ENCODE measurements around the gene FMN1. TPM values are rescaled to one million over a fixed set of nuclear protein-coding genes. Genes with fewer than 3 reads are reported as not detected.
"Not testable (repeated sequence)": the region's sequence is repeated elsewhere in the genome, so short reads cannot be mapped to it uniquely, and the experiment has no call there.

Gene FMN1
- total and polyA plus RNA-seq, 2 of the 8 experiments (the other 6 are each of a cell fraction or from before 2014, with no cell fraction given) = 0.27 to 3.7 TPM

- no peak for TF ChIP-seq RNF2 (IDR thresholded peaks at IDR 0.05; ENCODE audit: borderline replicate concordance, low read depth, low read length, missing control alignments, poor library complexity, severe bottlenecking)
- TF ChIP-seq CBX5 (IDR thresholded peaks at IDR 0.05; ENCODE audit: low read depth, low read length) = no peak
- TF ChIP-seq CHD2 (IDR thresholded peaks at IDR 0.05; ENCODE audit: low read length) = no peak
- no peak for TF ChIP-seq POLR2AphosphoS5 (IDR thresholded peaks at IDR 0.05; ENCODE audit: low read depth, low read length)
- TF ChIP-seq, protein P1, sequence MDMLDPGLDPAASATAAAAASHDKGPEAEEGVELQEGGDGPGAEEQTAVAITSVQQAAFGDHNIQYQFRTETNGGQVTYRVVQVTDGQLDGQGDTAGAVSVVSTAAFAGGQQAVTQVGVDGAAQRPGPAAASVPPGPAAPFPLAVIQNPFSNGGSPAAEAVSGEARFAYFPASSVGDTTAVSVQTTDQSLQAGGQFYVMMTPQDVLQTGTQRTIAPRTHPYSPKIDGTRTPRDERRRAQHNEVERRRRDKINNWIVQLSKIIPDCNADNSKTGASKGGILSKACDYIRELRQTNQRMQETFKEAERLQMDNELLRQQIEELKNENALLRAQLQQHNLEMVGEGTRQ (IDR thresholded peaks at IDR 0.05; ENCODE audit: low read length) = no peak
These were observed 242.6 kb downstream of the FMN1 start (continued) for GRCh38 chr15:32951736-32952464.

- H4K91ac ChIP-seq (replicated peaks; ENCODE audit: insufficient read length, low read length); H4K5ac ChIP-seq (ENCODE audit: insufficient read length, low read depth, low read length); H2BK5ac ChIP-seq (ENCODE audit: low read depth, low read length); H3K18ac ChIP-seq (ENCODE audit: extremely low read depth, low read length); H3K4me2 ChIP-seq (ENCODE audit: insufficient read depth in 1 of 2, low read depth in 2 of 2, low read length in 2 of 2); FAIRE-seq; H3K79me1 ChIP-seq (ENCODE audit: low read depth, low read length); H4K20me1 ChIP-seq (replicated peaks in 1 of 2; ENCODE audit: control insufficient read depth in 1 of 2, insufficient read depth in 2 of 2, low read length in 2 of 2); H3K9me3 ChIP-seq (ENCODE audit: insufficient read depth in 2 of 2, low read depth in 1 of 2, low read length in 1 of 2); H3K23ac ChIP-seq (ENCODE audit: insufficient read length); H3K14ac ChIP-seq (ENCODE audit: insufficient read length); H3K79me2 ChIP-seq (ENCODE audit: control insufficient read depth in 1 of 2, insufficient read depth in 2 of 2, low read length in 2 of 2); H2BK20ac ChIP-seq (ENCODE audit: low read length); H3K4me3 ChIP-seq (ENCODE audit: extremely low read depth in 1 of 4, insufficient read depth in 2 of 4, low read depth in 3 of 4, low read length in 4 of 4); H2AK5ac ChIP-seq (ENCODE audit: low read depth, low read length); H3K23me2 ChIP-seq (ENCODE audit: low read depth, low read length); H2BK15ac ChIP-seq (ENCODE audit: low read length); DNase-seq (ENCODE audit: low read depth in 1 of 2, low spot score in 2 of 2); H2AFZ ChIP-seq (ENCODE audit: low read length); H2BK12ac ChIP-seq (ENCODE audit: low read depth, low read length); H4K8ac ChIP-seq (ENCODE audit: extremely low read depth, insufficient read depth, low read length); H3K56ac ChIP-seq (replicated peaks; ENCODE audit: insufficient read length, low read depth, low read length); H2BK120ac ChIP-seq (replicated peaks; ENCODE audit: low read depth, low read length); H3K36me3 ChIP-seq (ENCODE audit: control insufficient read depth in 2 of 4, insufficient read depth in 4 of 4, low read length in 3 of 4); H3K27ac ChIP-seq (ENCODE audit: low read depth, low read length); H3K4ac ChIP-seq (replicated peaks; ENCODE audit: insufficient read length, low read depth, low read length); H3K9ac ChIP-seq (replicated peaks in 1 of 4; ENCODE audit: extremely low read depth in 1 of 4, low read depth in 3 of 4, low read length in 3 of 4); POLR2A ChIA-PET (ENCODE audit: partially characterized antibody); H3K27me3 ChIP-seq (replicated peaks in 1 of 4; ENCODE audit: control insufficient read depth in 3 of 4, extremely low read depth in 1 of 4, insufficient read depth in 3 of 4, low read length in 3 of 4): not testable (repeated sequence)
- H3K4me1 ChIP-seq (replicated peaks in 1 of 4; ENCODE audit: control insufficient read depth in 3 of 4, insufficient read depth in 4 of 4, low read length in 3 of 4) = peaks cover 7 to 17% (median 14%) of the 10 kb centered on the region in 4 experiments; a peak in 6 of 7 replicates
- CTCF ChIA-PET (ENCODE audit: partially characterized antibody) = interaction anchor here (1.1 to 1.7 kb wide), 4 partner anchors 9 to 300 kb away, joined by 3 to 4 read pairs (median 3); no protein-coding TSS in a partner anchor
These were observed 244.5 kb downstream of the FMN1 start for GRCh38 chr15:32950051-32950450.
